Brain microvascular endothelial cell (primary cell): Measurements from ENCODE around the gene CLDN17.

Experiments used
- DNase-seq: peaks from one replicate; pipeline ENCODE4 v3.0.0-alpha.2; 2020
- H3K27ac ChIP-seq: fragments of 250-450 bp; sonication (Bioruptor Pico); 2 replicates; pipeline ENCODE4 v1.5.1; 2020; ENCODE audit warnings: mild to moderate bottlenecking, moderate library complexity
- H3K27me3 ChIP-seq: fragments of 250-450 bp; sonication (Bioruptor Pico); replicated peaks from 2 replicates; pipeline ENCODE4 v1.5.1; 2020; ENCODE audit warnings: mild to moderate bottlenecking
- H3K36me3 ChIP-seq: fragments of 250-450 bp; sonication (Bioruptor Pico); replicated peaks from 2 replicates; pipeline ENCODE4 v1.5.1; 2020; ENCODE audit warnings: mild to moderate bottlenecking
- H3K4me3 ChIP-seq: 2 replicates; pipeline ENCODE4 v1.5.1; 2011; ENCODE audit warnings: low read depth, mild to moderate bottlenecking, control low read depth, low read length, moderate library complexity
- CTCF ChIP-seq: IDR thresholded peaks from 2 replicates; pipeline ENCODE4 v1.5.1; 2011; ENCODE audit warnings: low read depth, mild to moderate bottlenecking, moderate library complexity, low read length, control low read depth, inconsistent platforms; ENCODE audit errors: missing control alignments
- in situ Hi-C: cut with HindIII; loops from 2 replicates; pipeline ENCODE4 v1.10.0; 2017; ENCODE audit warnings: low sequenced_read_pairs, low pct_ligation_motif_present

Gene CLDN17

GRCh38 chr21:30152792-30153191, 13.8 kb downstream of the CLDN17 start:
- Histone ChIP-seq H3K4me3 (no peak overlapping the region), H3K27me3 (no peaks in the 10 kb centered on the region), H3K36me3 (no peaks in the 10 kb centered on the region), H3K27ac (no peak overlapping the region)
- in situ Hi-C loops, result no loop called here
- no peak for DNase-seq
- no peak for TF ChIP-seq CTCF

DNA sequence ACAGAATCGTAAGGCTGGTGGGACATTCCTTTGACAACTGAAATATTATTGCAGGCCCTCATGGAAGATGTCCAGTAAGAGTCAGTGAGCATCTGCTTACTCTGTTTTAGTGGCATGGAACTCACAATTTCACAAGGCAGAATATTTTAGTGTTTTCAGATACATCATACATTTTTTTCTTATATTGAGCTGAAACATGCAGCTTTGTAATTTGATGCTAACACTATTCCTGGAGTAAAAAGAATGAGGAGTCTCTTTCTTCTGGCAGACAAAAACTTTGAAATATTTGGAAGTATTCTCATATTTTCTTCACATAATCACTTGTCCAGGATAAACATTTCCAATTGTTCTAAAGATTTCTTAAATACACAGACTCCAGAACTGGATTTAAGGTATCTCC, 17.7 kb downstream of the CLDN17 start:
- in situ Hi-C loops, result no loop called here
- no peak overlapping the region for H3K4me3 ChIP-seq
- H3K27ac ChIP-seq, result no peak overlapping the region
- no peaks in the 10 kb centered on the region for H3K27me3 ChIP-seq
- no peak for TF ChIP-seq CTCF
- DNase-seq, result no peak
- no peaks in the 10 kb centered on the region for H3K36me3 ChIP-seq

DNA sequence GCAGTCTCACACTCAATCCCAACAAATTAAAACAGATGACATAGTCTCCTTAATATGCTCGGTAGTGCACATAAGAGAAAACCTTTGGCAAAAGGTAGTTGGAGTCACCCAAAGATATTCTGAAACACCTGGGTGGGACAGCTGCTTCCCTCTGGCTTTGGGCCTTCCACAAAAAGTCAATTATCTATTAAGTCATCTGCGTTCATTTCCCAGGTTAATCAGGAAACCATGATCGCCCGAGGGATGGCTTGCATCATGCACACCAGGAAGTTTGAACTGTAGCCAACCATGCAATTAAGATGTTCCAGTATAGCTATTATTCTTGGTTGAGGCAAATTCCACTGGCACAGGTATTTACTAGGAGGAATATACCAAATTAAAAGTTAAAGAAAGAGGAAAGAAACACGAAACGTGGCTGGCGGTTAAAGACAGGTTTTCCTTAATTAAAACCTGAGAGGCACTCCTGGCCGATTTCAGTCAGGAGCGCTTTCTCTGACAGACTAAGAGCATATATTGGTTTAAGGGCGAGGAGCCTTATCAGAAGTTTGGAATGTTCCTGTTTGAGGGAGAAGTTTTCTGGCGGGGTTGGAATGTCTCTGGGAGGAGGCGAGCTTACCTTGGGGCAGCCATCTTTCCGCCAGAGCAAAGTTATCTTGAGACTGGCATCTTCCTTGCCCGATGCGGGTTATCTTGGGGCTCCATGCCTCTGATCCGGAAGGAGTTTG, 19.9 kb downstream of the CLDN17 start:
- in situ Hi-C loops, result no loop called here
- Histone ChIP-seq H3K27ac (no peak overlapping the region), H3K27me3 (no peaks in the 10 kb centered on the region), H3K36me3 (no peaks in the 10 kb centered on the region), H3K4me3 (no peak overlapping the region)
- TF ChIP-seq CTCF, result no peak
- DNase-seq, result no peak

DNA sequence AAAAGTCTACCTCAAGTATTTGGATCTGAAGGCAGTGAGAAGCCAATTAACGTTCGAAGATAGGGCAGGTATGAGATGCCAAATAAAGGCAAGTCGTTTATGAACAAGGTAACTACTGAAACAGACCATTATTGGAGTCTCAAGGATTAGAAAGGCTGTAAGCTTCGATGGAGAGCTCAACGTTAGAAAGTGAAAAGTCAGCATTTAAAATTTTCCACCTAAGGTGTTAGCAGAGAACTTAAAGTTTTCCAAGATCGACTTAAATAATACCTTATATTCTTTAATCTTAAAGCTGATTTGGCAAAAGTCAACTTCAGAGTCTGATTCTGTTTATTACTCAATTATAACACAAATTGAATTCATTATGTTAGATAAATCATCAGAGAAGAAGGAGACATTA, 28.1 kb downstream of the CLDN17 start:
- DNase-seq, result no peak
- no peak overlapping the region for H3K27ac ChIP-seq
- H3K4me3 ChIP-seq, result no peak overlapping the region
- H3K36me3 ChIP-seq, result no peaks in the 10 kb centered on the region
- in situ Hi-C loops, result no loop called here
- H3K27me3 ChIP-seq, result no peaks in the 10 kb centered on the region
- TF ChIP-seq CTCF, result no peak

- H3K4me3 ChIP-seq, result no peak overlapping the region
- H3K36me3 ChIP-seq, result no peaks in the 10 kb centered on the region
- no peak overlapping the region for H3K27ac ChIP-seq
- no peak for DNase-seq
- TF ChIP-seq CTCF, result no peak
- in situ Hi-C loops, result no loop called here
- H3K27me3 ChIP-seq, result no peaks in the 10 kb centered on the region
Observed at GRCh38 chr21:30129246-30129645, 37.4 kb downstream of the CLDN17 start.

DNA sequence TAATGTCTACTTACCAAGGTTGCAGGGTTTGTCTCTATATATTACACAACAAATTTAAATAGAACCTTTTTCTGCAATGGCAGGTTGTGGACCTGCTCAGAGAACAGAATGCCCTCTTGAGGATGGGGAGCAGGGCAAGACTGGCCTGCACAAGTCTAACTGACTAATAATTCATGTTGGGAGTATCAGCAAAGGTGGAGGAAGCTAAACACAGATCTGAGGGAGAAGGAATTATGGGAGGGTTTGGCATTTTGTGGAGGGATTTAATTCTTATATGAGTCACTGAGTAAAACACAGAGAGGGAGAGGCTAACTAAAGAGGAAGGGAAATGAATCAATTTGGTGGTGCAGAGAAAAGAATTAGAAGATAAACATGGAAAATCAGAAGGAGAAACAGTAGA, 40.0 kb downstream of the CLDN17 start:
- no peaks in the 10 kb centered on the region for H3K36me3 ChIP-seq
- no peak overlapping the region for H3K27ac ChIP-seq
- in situ Hi-C loops, result no loop called here
- DNase-seq, result no peak
- TF ChIP-seq CTCF, result no peak
- no peak overlapping the region for H3K4me3 ChIP-seq
- no peaks in the 10 kb centered on the region for H3K27me3 ChIP-seq
